NCI-H1105 (cell line): ENCODE results near the gene KLF13.

ENCODE experiments used
- DNase-seq: peaks from one replicate; lab custom pipeline; 2025; lab: John Stamatoyannopoulos, UW

Gene KLF13

GRCh38 chr15:31332020-31332680 is 5.5 kb downstream of the KLF13 start:
- no peak for DNase-seq

- DNase-seq, result no peak
Measured at GRCh38 chr15:31332681-31333071, 6.0 kb downstream of the KLF13 start.

GRCh38 chr15:31333119-31333518 is 6.5 kb downstream of the KLF13 start:
- no peak for DNase-seq

- no peak for DNase-seq
Measured at GRCh38 chr15:31333820-31334219, 7.2 kb downstream of the KLF13 start.

GRCh38 chr15:31335989-31336592 is 9.5 kb downstream of the KLF13 start:
- DNase-seq, result no peak

GRCh38 chr15:31336593-31337295 is 10.1 kb downstream of the KLF13 start:
- DNase-seq, result no peak

- DNase-seq, result no peak
Measured at GRCh38 chr15:31337352-31338031, 10.9 kb downstream of the KLF13 start.

- DNase-seq, result no peak
Measured at GRCh38 chr15:31338318-31338878, 11.8 kb downstream of the KLF13 start.

GRCh38 chr15:31338879-31339557 is 12.4 kb downstream of the KLF13 start:
- DNase-seq, result peak; percentile 62

GRCh38 chr15:31339558-31339895 is 12.9 kb downstream of the KLF13 start:
- peak; percentile 50 for DNase-seq

- no peak for DNase-seq
Measured at GRCh38 chr15:31340047-31340446, 13.4 kb downstream of the KLF13 start.

- DNase-seq, result no peak
Measured at GRCh38 chr15:31340592-31340991, 14.0 kb downstream of the KLF13 start.

- DNase-seq, result no peak
Measured at GRCh38 chr15:31341071-31341470, 14.4 kb downstream of the KLF13 start.

GRCh38 chr15:31341496-31342195 is 15.0 kb downstream of the KLF13 start:
- DNase-seq, result peak; percentile 14

GRCh38 chr15:31342381-31342780 is 15.7 kb downstream of the KLF13 start:
- DNase-seq, result no peak

GRCh38 chr15:31342781-31343626 is 16.4 kb downstream of the KLF13 start:
- no peak for DNase-seq

GRCh38 chr15:31343831-31344230 is 17.2 kb downstream of the KLF13 start:
- no peak for DNase-seq

GRCh38 chr15:31344266-31344665 is 17.6 kb downstream of the KLF13 start:
- no peak for DNase-seq

- DNase-seq, result no peak
Measured at GRCh38 chr15:31344823-31345605, 18.4 kb downstream of the KLF13 start.
